Erythroblast (primary cell): ENCODE measurements around the gene RAB11FIP3.
"Not testable (repeated sequence)": the region's sequence is repeated elsewhere in the genome, so short reads cannot be mapped to it uniquely, and the experiment has no call there.

ENCODE experiments used
- DNase-seq, 2 experiments: peaks; one replicate each; lab custom pipeline; 2025; lab: John Stamatoyannopoulos, UW
- GATA1 ChIP-seq: IDR thresholded peaks from 2 replicates; pipeline ENCODE4 v1.6.1; 2011; ENCODE audit warnings: low read depth, mild to moderate bottlenecking, control low read depth, low read length, moderate library complexity
- POLR2A ChIP-seq: IDR thresholded peaks from 2 replicates; pipeline ENCODE4 v1.6.1; 2011; ENCODE audit warnings: mild to moderate bottlenecking, low read length

RAB11FIP3 gene

DNA sequence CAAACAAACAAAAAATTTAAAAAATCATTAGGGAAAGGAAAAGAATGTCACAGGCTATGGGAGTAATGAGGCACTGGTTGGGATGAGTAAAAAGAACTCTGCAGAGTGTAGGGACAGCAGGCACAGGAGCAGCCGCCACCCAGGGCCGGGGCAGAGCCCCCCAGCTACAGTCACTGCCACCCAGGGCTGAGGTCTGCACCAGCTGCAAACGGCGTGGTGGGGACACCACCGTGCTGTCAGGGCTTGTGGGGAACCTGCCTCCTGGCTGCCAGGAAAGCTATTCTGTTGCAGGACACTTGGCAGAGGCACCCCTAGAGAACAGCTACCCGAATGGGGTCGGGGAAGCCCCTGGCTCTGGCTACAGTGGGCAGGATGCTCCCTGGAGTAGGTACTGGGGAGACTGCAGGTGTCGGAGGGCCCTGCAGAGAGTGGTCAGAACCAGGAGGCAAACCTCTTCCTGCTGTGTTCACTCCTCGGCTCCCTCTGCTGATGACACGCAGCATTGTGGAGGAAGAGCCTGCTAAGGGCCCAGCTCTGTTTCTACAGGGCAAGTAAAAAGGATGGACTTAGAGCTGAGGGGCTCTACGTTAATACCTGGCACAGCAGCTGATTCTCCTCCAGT, 69.8 kb downstream of the RAB11FIP3 start:
- TF ChIP-seq POLR2A (no peak), GATA1 (no peak)
- peak; percentile 57 to 67 for DNase-seq

GRCh38 chr16:496097-496886, 70.8 kb downstream of the RAB11FIP3 start:
- no peak for DNase-seq
- TF ChIP-seq GATA1 (no peak), POLR2A (no peak)

DNA sequence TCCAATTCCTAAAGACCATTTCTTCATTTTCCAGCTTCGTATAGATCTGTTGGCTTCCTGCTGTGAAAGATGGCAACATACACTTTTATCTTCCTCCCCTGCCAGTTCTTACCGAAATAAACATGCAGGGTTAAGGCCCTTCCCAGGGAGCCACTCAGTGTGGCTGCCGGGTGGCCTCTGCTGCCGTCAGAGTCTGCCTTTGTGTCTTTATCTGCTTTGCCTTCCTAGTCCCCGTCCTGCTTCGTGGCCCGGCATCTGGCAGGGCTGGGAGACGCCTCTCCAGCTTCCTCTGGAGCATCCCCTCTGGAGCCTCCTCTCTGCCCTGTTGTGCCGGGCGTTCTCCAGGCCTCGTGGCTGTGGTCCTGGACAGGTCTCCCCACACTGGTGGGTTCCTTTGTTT, 71.8 kb downstream of the RAB11FIP3 start:
- TF ChIP-seq POLR2A (no peak), GATA1 (no peak)
- DNase-seq, result no peak

GRCh38 chr16:499924-500323, 74.5 kb downstream of the RAB11FIP3 start:
- no peak for DNase-seq
- TF ChIP-seq GATA1 (no peak), POLR2A (no peak)

GRCh38 chr16:500709-501108, 75.3 kb downstream of the RAB11FIP3 start:
- DNase-seq, result no peak
- no peak for TF ChIP-seq GATA1
- no peak for TF ChIP-seq POLR2A

DNA sequence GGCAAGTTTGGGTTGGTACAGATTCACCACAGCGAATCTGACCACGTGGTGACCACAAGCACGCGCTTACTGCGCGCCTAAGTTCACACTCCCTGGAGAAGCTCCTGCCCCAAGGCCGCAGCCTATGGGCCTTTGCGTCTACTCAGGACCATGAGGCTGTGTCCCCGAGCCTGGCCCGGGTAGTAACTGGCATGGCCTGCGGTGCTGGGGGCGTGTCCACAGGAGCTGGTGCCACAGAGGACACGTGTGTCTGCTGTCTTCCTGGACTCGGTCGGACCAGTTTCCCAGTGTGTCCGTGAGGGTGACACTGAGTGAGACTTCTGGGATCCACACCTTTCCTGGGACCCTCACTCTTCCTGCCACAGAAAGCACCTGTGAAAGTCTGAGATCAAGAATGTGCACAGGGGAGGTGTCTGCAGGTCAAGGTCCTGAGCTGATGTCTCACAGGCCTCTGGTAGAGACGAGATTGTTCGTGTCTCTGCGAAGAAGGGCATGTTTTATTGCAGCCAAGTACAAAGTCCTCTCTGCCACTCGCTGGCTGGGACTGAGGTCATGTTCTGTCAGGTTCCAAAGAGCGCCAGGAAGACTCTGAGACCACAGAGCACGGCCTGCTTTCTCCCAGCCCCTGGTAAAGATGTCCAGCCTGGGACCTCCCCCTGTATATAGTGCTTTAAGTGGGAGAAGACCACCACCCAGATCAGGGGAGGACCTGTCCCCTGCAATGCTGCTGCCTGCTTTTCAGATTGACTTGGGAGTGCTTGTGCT, 76.9 kb downstream of the RAB11FIP3 start:
- TF ChIP-seq POLR2A (no peak), GATA1 (no peak)
- DNase-seq, result no peak

DNA sequence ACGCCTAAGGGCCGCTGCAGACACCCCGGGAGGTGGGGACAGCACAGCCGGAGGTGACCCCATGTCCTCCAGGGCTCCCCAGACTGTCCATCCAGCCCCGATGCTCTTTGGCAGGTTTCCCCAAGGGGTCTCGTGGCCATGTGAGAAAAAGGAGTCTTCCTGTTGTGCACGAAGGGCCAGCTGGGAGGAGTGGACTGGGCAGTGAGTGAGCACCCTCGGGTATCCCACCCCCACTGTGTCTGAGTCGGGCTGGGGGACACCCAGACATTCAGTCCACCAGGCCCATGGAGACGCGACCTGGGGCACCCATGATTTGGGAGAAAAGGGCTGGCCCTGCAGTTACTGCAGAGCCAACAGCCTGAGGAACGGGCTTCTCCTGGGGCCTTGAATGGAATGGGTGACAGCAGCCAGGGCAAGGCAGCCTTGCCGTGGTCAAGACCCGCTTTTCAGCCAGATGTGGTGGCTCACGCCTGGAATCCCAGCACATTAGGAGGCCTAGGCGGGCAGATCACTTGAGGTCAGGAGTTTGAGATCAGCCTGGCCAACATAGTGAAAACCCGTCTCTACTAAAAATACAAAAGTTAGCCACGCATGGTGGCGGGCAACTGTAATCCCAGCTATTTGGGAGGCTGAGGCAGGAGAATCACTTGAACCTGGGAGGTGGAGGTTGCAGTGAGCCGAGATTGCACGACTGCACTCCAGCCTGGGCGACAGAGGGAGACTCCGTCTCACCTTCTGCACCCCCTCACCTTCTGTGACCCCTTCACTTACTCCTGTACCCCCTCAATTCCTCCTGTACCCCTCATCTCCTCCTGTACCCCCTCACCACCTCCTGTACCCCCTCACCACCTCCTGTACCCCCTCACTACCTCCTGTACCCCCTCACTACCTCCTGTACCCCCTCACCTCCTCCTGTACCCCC, 78.0 kb downstream of the RAB11FIP3 start:
- no peak for TF ChIP-seq GATA1
- TF ChIP-seq POLR2A, result no peak
- no peak for DNase-seq

- no peak for DNase-seq
- TF ChIP-seq POLR2A, result no peak
These were observed 80.2 kb downstream of the RAB11FIP3 start for GRCh38 chr16:505479-506245.

DNA sequence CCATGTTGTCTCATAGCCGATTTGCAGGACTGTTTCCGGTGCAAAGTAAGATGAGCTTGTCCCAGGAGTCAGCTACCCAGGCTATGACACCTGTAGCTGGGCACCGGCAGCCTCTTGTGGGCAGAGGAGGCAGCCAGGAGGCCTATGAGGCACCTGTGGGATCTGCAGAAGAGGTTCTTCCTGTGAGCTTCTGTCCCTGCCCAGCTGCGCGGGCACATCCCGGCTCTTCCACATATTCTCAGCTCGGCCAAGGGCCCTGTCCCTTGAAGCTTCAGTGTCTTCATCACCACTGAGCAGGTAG, 80.7 kb downstream of the RAB11FIP3 start:
- no peak for TF ChIP-seq GATA1
- TF ChIP-seq POLR2A, result no peak

GRCh38 chr16:507527-507926, 82.1 kb downstream of the RAB11FIP3 start:
- not testable (repeated sequence) for DNase-seq

More for the DNA sequence above, 80.7 kb downstream of the RAB11FIP3 start:
- DNase-seq, result no peak

- no peak for TF ChIP-seq GATA1
- no peak for DNase-seq
These were observed 82.5 kb downstream of the RAB11FIP3 start for GRCh38 chr16:507996-508395.

DNA sequence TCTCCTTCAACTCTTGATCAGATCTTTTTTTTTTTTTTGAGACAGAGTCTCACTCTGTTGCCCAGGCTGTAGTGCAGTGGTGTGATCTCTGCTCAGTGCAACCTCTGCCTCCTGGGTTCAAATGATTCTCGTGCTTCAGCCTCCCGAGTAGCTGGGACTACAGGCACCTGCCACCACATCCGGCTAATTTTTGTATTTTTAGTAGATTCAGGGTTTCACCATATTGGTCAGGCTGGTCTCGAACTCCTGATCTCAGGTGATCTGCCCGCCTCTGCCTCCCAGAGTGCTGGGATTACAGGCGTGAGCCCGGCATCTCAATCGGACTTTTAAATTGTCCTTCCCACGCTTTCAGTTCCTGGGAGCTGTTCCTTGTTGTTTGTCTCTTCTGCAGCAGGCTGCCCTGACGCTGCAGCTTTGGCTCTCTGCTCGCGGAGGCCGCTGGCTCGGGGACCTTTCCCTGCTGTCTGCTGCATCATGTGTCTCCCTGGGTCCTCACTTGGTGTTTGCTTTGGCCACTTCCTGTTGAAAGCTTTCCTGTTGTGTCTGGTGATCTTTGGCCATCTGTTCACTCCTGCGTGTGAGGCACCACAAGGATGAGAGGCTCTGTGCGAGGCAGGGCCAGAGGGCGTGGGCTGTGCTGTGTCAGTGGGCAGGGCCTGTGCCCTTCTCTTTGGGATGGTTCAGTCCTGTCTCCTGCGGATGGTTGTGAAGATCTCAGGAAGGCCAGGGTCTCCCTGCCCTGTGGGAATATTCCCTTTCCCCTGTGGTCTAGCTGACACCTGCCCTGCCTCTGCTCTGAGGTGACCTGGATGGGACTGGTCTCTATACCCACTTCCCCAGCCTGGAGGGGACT, 83.7 kb downstream of the RAB11FIP3 start:
- TF ChIP-seq GATA1, result no peak
- TF ChIP-seq POLR2A, result no peak
- DNase-seq, result no peak
